Osteocyte (in vitro differentiated cells): ENCODE measurements around the gene RFX4. TPM values are rescaled to one million over a fixed set of nuclear protein-coding genes. Genes with fewer than 3 reads are reported as not detected.

Experiments
- DNase-seq: peaks from one replicate; pipeline ENCODE4 v3.0.0; 2021; ENCODE audit warnings: mixed read lengths; ENCODE audit not compliant: unreplicated experiment; ENCODE audit errors: extremely low spot score
- H3K27ac Mint-ChIP-seq: one replicate; pipeline ENCODE4 v1.8.0; 2021; ENCODE audit warnings: mild to moderate bottlenecking, mixed read lengths; ENCODE audit not compliant: unreplicated experiment
- H3K27me3 Mint-ChIP-seq: one replicate; pipeline ENCODE4 v1.8.0; 2021; ENCODE audit warnings: mixed read lengths; ENCODE audit not compliant: unreplicated experiment
- H3K36me3 Mint-ChIP-seq: one replicate; pipeline ENCODE4 v1.8.0; 2021; ENCODE audit warnings: mixed read lengths; ENCODE audit not compliant: unreplicated experiment
- H3K4me1 Mint-ChIP-seq: one replicate; pipeline ENCODE4 v1.8.0; 2021; ENCODE audit warnings: mixed read lengths; ENCODE audit not compliant: unreplicated experiment
- H3K4me3 Mint-ChIP-seq: one replicate; pipeline ENCODE4 v1.8.0; 2021; ENCODE audit warnings: mild to moderate bottlenecking, moderate library complexity, mixed read lengths; ENCODE audit not compliant: unreplicated experiment
- H3K9me3 Mint-ChIP-seq: one replicate; pipeline ENCODE4 v1.8.0; 2021; ENCODE audit warnings: mixed read lengths; ENCODE audit not compliant: unreplicated experiment
- long read RNA-seq: library from polyadenylated mRNA; unstranded; transcript quantifications from one replicate; pipeline ENCODE4 v2.0.0, GENCODE V29; 2021
- total RNA-seq: library from RNA; stranded (reverse); gene quantifications from 2 replicates; pipeline ENCODE4 v1.2.1, GENCODE V29; 2021
- TF ChIP-seq, protein P1 (sequence below): fragments of 200-600 bp; sonication (generic); IDR thresholded peaks from 2 replicates; pipeline ENCODE4 v1.5.0; 2021; ENCODE audit warnings: antibody characterized with exemption, mild to moderate bottlenecking, moderate library complexity

RFX4 gene
- total RNA-seq: not detected in 2 replicates
- long read RNA-seq, partial matches to known transcripts: 0 of 1 reads
- long read RNA-seq, other reads (novel, unspliced or antisense): 1 of 1 reads

DNA sequence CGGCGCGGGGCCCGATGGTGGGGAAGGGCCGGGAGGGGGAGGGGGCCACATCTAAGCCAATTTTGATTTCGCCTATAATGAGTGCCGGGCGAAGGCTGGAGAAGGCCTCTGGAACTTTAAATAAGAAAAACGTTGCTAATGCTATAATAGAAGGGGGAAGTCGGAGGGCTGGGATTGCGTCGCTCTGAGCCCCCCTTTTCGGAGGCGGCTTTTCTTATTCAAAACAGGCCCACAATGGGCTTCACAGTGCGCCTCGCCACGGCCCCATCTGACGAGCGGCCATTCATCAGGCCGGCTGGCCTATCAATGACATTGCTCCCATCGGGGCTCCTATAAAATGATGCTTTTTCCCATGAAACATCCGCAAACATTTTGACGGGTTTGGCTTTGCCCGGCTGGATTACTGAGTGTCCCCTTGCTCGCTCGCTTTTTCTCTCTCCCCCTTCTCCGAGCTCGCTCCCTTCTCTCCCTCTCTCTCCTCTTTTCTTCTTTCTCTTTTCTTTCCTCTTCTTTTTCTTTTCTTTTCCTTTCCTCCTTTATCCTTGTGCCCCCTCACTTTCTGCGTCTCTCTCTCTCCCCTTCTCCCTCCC lies at the start of gene RFX4:
Gene RFX4, plus strand, starts transcription at position 364 of the 590 bp plus-strand sequence. CDS start 317 bp downstream, outside the sequence.
- Mint-ChIP-seq H3K27me3 (peaks cover 88% of the 10 kb centered on the region), H3K9me3 (no peaks in the 10 kb centered on the region), H3K27ac (no peak within 1 kb of the TSS), H3K4me3 (peak within 1 kb of the TSS; percentile 63), H3K36me3 (peaks cover 2% of the 10 kb centered on the region), H3K4me1 (peaks cover 50% of the 10 kb centered on the region)
- DNase-seq: no peak
- TF ChIP-seq, protein P1, sequence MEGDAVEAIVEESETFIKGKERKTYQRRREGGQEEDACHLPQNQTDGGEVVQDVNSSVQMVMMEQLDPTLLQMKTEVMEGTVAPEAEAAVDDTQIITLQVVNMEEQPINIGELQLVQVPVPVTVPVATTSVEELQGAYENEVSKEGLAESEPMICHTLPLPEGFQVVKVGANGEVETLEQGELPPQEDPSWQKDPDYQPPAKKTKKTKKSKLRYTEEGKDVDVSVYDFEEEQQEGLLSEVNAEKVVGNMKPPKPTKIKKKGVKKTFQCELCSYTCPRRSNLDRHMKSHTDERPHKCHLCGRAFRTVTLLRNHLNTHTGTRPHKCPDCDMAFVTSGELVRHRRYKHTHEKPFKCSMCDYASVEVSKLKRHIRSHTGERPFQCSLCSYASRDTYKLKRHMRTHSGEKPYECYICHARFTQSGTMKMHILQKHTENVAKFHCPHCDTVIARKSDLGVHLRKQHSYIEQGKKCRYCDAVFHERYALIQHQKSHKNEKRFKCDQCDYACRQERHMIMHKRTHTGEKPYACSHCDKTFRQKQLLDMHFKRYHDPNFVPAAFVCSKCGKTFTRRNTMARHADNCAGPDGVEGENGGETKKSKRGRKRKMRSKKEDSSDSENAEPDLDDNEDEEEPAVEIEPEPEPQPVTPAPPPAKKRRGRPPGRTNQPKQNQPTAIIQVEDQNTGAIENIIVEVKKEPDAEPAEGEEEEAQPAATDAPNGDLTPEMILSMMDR: no peak

DNA sequence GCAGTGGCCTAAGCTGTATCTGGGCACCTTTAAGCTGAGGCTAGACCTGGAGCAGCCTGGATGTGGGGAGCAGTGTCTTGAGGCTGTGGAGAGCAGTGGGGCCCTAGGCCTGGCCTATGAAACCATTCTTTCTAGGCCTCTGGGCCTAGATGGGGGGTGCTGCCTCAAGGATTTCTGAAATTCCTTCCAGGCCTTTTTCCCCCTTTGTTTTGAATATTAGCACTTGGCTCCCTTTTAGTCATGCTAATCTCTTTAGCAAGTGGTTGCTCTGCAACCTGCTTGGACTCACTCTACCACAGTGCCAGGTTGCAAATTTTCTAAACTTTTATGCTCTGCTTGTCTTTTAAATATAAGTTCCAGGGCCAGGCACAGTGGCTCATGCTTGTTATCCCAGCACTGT lies 41.6 kb upstream of the RFX4 start:
- no peak for DNase-seq
- Mint-ChIP-seq H3K36me3 (no peaks in the 10 kb centered on the region), H3K27ac (no peak overlapping the region), H3K27me3 (peaks cover 10% of the 10 kb centered on the region), H3K4me1 (no peaks in the 10 kb centered on the region), H3K4me3 (no peak overlapping the region), H3K9me3 (peaks cover 12% of the 10 kb centered on the region)
- TF ChIP-seq, protein P1: no peak

DNA sequence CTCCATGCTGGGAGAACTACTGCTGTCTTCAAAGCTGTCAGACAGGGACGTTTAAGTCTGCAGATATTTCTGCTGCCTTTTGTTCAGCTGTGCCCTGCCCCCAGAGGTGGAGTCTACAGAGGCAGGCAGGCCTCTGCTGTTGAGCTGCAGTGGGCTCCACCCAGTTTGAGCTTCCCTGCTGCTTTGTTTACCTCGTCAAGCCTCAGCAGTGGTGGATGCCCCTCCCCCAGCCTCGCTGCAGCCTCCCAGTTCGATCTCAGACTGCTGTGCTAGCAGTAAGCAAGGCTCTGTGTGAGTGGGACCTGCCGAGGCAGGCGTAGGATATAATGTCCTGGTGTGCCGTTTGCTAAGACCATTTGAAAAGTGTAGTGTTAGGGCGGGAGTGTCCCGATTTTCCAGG lies 31.4 kb upstream of the RFX4 start:
- no peak overlapping the region for H3K27ac Mint-ChIP-seq
- TF ChIP-seq, protein P1: no peak
- no peaks in the 10 kb centered on the region for H3K4me1 Mint-ChIP-seq

DNA sequence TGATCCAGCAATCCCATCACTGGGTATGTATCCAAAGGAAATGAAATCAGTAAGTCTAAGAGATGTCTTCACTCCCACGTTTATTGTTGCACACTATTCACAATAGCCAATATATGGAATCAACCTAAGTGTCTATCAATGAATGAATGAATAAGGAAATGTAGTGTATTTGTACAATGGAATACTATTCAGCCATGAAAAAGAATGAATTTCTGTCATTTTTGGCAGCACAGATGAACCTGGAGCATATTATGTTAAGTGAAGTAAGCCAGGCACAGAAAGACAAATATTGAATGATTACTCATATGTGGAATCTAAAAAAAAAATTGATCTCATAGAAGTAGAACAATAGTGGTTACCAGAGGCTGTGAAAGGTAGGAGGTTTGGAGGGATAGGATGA lies 30.6 kb upstream of the RFX4 start:
- Mint-ChIP-seq H3K4me1 (no peaks in the 10 kb centered on the region), H3K9me3 (no peaks in the 10 kb centered on the region), H3K27ac (no peak overlapping the region), H3K27me3 (peaks cover 42% of the 10 kb centered on the region), H3K36me3 (no peaks in the 10 kb centered on the region), H3K4me3 (no peak overlapping the region)
- no peak for DNase-seq
- TF ChIP-seq, protein P1: no peak

More for the DNA sequence above, 31.4 kb upstream of the RFX4 start:
- peaks cover 40% of the 10 kb centered on the region for H3K27me3 Mint-ChIP-seq
- H3K4me3 Mint-ChIP-seq: no peak overlapping the region
- no peaks in the 10 kb centered on the region for H3K9me3 Mint-ChIP-seq
- no peak for DNase-seq
- no peaks in the 10 kb centered on the region for H3K36me3 Mint-ChIP-seq

DNA sequence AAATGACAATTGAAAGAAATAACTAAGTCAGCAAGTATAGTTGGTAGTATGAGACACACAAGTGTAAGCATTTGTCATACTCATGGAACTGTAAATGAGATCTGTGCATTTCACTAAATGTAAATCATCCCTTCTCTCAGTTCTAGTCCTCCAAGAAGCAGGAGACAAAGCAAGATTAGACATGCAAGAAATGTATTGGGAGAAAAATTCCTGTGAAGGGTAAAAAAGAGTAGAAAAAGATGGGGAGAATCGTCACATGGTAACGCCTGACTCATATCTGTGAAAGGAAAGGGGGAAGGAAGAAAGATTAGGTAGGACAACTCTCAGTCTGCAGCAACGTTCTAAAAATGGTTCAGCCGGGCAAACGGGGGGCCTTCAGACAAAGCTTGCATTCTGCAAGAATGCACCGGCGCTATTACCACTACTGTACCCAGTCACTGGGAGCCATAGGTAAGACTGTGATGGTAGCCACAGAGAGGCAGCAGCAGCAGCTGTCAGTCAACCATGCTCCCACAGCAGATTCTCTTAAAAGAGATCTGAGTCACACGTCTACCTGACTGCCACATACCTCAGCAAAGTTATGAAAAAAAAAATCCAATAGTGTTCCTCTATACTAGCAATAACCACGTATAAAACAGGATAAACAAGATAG lies 18.0 kb upstream of the RFX4 start:
- H3K9me3 Mint-ChIP-seq: peaks cover 9% of the 10 kb centered on the region
- no peak for DNase-seq
- no peaks in the 10 kb centered on the region for H3K4me1 Mint-ChIP-seq
- H3K36me3 Mint-ChIP-seq: no peaks in the 10 kb centered on the region
- H3K27me3 Mint-ChIP-seq: peaks cover 43% of the 10 kb centered on the region
- TF ChIP-seq, protein P1: no peak
- H3K4me3 Mint-ChIP-seq: no peak overlapping the region
- H3K27ac Mint-ChIP-seq: no peak overlapping the region
